HepG2 (cell line): ENCODE data around the gene PAQR5. TPM values are rescaled to one million over a fixed set of nuclear protein-coding genes. Genes with fewer than 3 reads are reported as not detected.

Experiments
- ATAC-seq: fragments of 200-7000 bp; cut with Tn5 transposase; 3 replicates; pipeline ENCODE4 v1.9.1; 2020; ENCODE audit warnings: mild to moderate bottlenecking, moderate library complexity
- BruUV-seq: library from RNA; stranded (reverse); fragments of 400-500 nt; replicated peaks from 2 replicates; lab custom pipeline; 2021; lab: Mats Ljungman, UMichigan
- CTCF ChIA-PET: fragments of 300-600 bp; formaldehyde crosslinking; extraction: SDS; loops from one replicate; lab custom pipeline; 2021; ENCODE audit warnings: low total read pairs, inconsistent platforms, low intra/inter-chr PET ratio; lab: Yijun Ruan, JAX
- POLR2A ChIA-PET: fragments of 350-600 bp; sonication (Branson Sonifier 250); formaldehyde crosslinking; loops from one replicate; lab custom pipeline; 2020; ENCODE audit warnings: antibody characterized with exemption, inconsistent platforms; lab: Yijun Ruan, JAX
- DNase-seq: peaks from one replicate; pipeline ENCODE4 v3.0.0-alpha.2; 2015; ENCODE audit warnings: low spot score
- FAIRE-seq: peaks from 3 replicates; lab custom pipeline; 2011; peaks lifted over from hg19 to GRCh38; lab: Jason Lieb, UNC
- H2AFZ ChIP-seq: one replicate; pipeline ENCODE4 v1.6.1; 2011; ENCODE audit warnings: low read length, inconsistent platforms
- H3K27ac ChIP-seq: fragments of 300-600 bp; 3 replicates; pipeline ENCODE4 v1.8.0; 2011; ENCODE audit warnings: mixed run types, mild to moderate bottlenecking, mixed read lengths, low read length, inconsistent platforms; ENCODE audit not compliant: insufficient read depth; ENCODE audit errors: extremely low read length
- H3K27me3 ChIP-seq, 2 experiments: fragments of 200-600 bp in 1 of 2; 2 replicates in 1 of 2; 3 replicates in 1 of 2; pipeline versions ENCODE4 v1.6.0 to v1.8.0; 2011; ENCODE audit warnings: low read length in 2 of 2, mild to moderate bottlenecking in 2 of 2, moderate library complexity in 2 of 2, inconsistent platforms in 1 of 2; ENCODE audit not compliant: insufficient read depth in 2 of 2, control insufficient read depth in 1 of 2
- H3K36me3 ChIP-seq, 2 experiments: fragments of 200-600 bp in 1 of 2; replicated peaks in 1 of 2; 2 replicates in 1 of 2; 3 replicates in 1 of 2; pipeline versions ENCODE4 v1.5.1 to v1.8.0; 2011; ENCODE audit warnings: low read length in 2 of 2, inconsistent platforms in 1 of 2; ENCODE audit not compliant: insufficient read depth in 2 of 2, control insufficient read depth in 1 of 2
- H3K4me1 ChIP-seq: 2 replicates; pipeline ENCODE4 v1.5.1; 2012; ENCODE audit warnings: low read length, inconsistent platforms; ENCODE audit not compliant: insufficient read depth
- H3K4me2 ChIP-seq: 2 replicates; pipeline ENCODE4 v1.6.0; 2011; ENCODE audit warnings: low read depth, low read length, inconsistent platforms
- H3K4me3 ChIP-seq, 3 experiments: fragments of 200-600 bp in 1 of 3; sonication (generic), shearing (Covaris generic) in 1 of 3; replicated peaks in 1 of 3; 2 replicates each; pipeline ENCODE4 v1.5.1; 2011 to 2016; ENCODE audit warnings: low read length in 3 of 3, inconsistent platforms in 2 of 3, low read depth in 2 of 3, mild to moderate bottlenecking in 2 of 3, control low read depth in 1 of 3, mixed read lengths in 1 of 3; ENCODE audit not compliant: insufficient read depth in 1 of 3
- H3K79me2 ChIP-seq: one replicate; pipeline ENCODE4 v1.6.1; 2011; ENCODE audit warnings: low read length, inconsistent platforms; ENCODE audit not compliant: insufficient read depth
- H3K9ac ChIP-seq: 2 replicates; pipeline ENCODE4 v1.6.0; 2011; ENCODE audit warnings: mild to moderate bottlenecking, low read depth, low read length, inconsistent platforms; ENCODE audit not compliant: insufficient read depth
- H3K9me3 ChIP-seq: 2 replicates; pipeline ENCODE4 v1.5.1; 2012; ENCODE audit warnings: mild to moderate bottlenecking, low read length
- H4K20me1 ChIP-seq: 2 replicates; pipeline ENCODE4 v1.6.0; 2011; ENCODE audit warnings: inconsistent platforms, mild to moderate bottlenecking, low read length, moderate library complexity; ENCODE audit not compliant: insufficient read depth
- JARID2 ChIP-seq: sonication (generic); formaldehyde crosslinking; IDR thresholded peaks from 2 replicates; pipeline ENCODE4 v1.8.1; 2023; ENCODE audit warnings: missing genetic modification reagents, inconsistent platforms; ENCODE audit not compliant: insufficient replicate concordance
- KDM4B ChIP-seq: sonication (generic); formaldehyde crosslinking; IDR thresholded peaks from 2 replicates; pipeline ENCODE4 v1.4.0; 2020; ENCODE audit warnings: missing genetic modification reagents
- KDM6A ChIP-seq: IDR thresholded peaks from 2 replicates; pipeline ENCODE4 v1.6.1; 2016; ENCODE audit warnings: low read depth
- NFE2L2 ChIP-seq: fragments of 150-350 bp; IDR thresholded peaks from 2 replicates; pipeline ENCODE4 v1.6.1; 2014; ENCODE audit warnings: low read length
- RNF2 ChIP-seq: fragments of 450-650 bp; conservative IDR thresholded peaks from 2 replicates; pipeline ENCODE4 v1.6.1; 2016; ENCODE audit warnings: low read depth
- SALL1 ChIP-seq: sonication (generic); formaldehyde crosslinking; IDR thresholded peaks from 2 replicates; pipeline ENCODE4 v1.8.0; 2022; ENCODE audit warnings: mild to moderate bottlenecking, missing genetic modification reagents
- TEAD2 ChIP-seq: sonication (generic); formaldehyde crosslinking; IDR thresholded peaks from 2 replicates; pipeline ENCODE4 v1.9.0; 2021; ENCODE audit warnings: missing genetic modification reagents
- ZFP36 ChIP-seq: fragments of 150-350 bp; IDR thresholded peaks from 2 replicates; pipeline ENCODE4 v1.6.1; 2018; ENCODE audit warnings: borderline replicate concordance, low read length, low read depth; ENCODE audit not compliant: partially characterized antibody
- ZNF296 ChIP-seq: sonication (generic); formaldehyde crosslinking; conservative IDR thresholded peaks from 2 replicates; pipeline ENCODE4 v1.5.0; 2020; ENCODE audit warnings: mild to moderate bottlenecking, missing genetic modification reagents
- ZNF709 ChIP-seq: sonication (generic); formaldehyde crosslinking; IDR thresholded peaks from 2 replicates; pipeline ENCODE4 v1.5.0; 2020; ENCODE audit warnings: mild to moderate bottlenecking, missing genetic modification reagents
- ZNF781 ChIP-seq: sonication (generic); formaldehyde crosslinking; IDR thresholded peaks from 2 replicates; pipeline ENCODE4 v1.5.1; 2020; ENCODE audit warnings: borderline replicate concordance, mild to moderate bottlenecking, missing genetic modification reagents; ENCODE audit errors: not compliant biosample characterization
- WGBS: methylation state at CpG from one replicate; pipeline ENCODE4 v1.1.6; 2017; ENCODE audit warnings: low lambda C conversion rate; 5-methylcytosine and 5-hydroxymethylcytosine counted together
- in situ Hi-C: cut with HindIII; loops from 2 replicates; pipeline ENCODE4 v1.10.0; 2017; ENCODE audit warnings: low pct_unique_long_range_greater_than_20kb; ENCODE audit not compliant: extremely low pct_ligation_motif_present
- intact Hi-C: fragments of 100-400 bp; cut with micrococcal nuclease; formaldehyde crosslinking; loops from one replicate; pipeline ENCODE4 v1.10.0; 2022; ENCODE audit not compliant: unreplicated experiment
- polyA plus RNA-seq, 8 experiments: library from polyadenylated mRNA; depleted of rRNA in 3 of 8; stranded (reverse) in 7 of 8; unstranded in 1 of 8; fragments of >200 nt; fragmentation: Illumina TruSeq in 4 of 8; extraction: Trizol in 4 of 8; gene quantifications; 2 replicates each; pipeline versions ENCODE4 v1.2.1 to v1.2.3, GENCODE V29; 2011 to 2016; ENCODE audit warnings: low read depth in 4 of 8, missing spikeins in 1 of 8, mixed read lengths in 1 of 8; ENCODE audit not compliant: insufficient read depth in 1 of 8
- total RNA-seq, 5 experiments: library from RNA; depleted of rRNA; stranded (reverse); fragments of >200 nt; fragmentation: Illumina TruSeq; extraction: Trizol; gene quantifications; 2 replicates each; pipeline ENCODE4 v1.2.3, GENCODE V29; 2016; ENCODE audit warnings: low read depth in 1 of 5
- TF ChIP-seq, protein P1 (sequence below): sonication (generic); formaldehyde crosslinking; IDR thresholded peaks from 2 replicates; pipeline ENCODE4 v1.5.0; 2020; ENCODE audit warnings: missing genetic modification reagents
- TF ChIP-seq, protein P2 (sequence below): sonication (generic); formaldehyde crosslinking; IDR thresholded peaks from 2 replicates; pipeline ENCODE4 v1.4.0; 2020; ENCODE audit warnings: missing genetic modification reagents

PAQR5 gene
- total and polyA plus RNA-seq, 2 of the 13 experiments (the other 11 are each of a cell fraction or from before 2014, with no cell fraction given) = 0.53 to 1.3 TPM

DNA sequence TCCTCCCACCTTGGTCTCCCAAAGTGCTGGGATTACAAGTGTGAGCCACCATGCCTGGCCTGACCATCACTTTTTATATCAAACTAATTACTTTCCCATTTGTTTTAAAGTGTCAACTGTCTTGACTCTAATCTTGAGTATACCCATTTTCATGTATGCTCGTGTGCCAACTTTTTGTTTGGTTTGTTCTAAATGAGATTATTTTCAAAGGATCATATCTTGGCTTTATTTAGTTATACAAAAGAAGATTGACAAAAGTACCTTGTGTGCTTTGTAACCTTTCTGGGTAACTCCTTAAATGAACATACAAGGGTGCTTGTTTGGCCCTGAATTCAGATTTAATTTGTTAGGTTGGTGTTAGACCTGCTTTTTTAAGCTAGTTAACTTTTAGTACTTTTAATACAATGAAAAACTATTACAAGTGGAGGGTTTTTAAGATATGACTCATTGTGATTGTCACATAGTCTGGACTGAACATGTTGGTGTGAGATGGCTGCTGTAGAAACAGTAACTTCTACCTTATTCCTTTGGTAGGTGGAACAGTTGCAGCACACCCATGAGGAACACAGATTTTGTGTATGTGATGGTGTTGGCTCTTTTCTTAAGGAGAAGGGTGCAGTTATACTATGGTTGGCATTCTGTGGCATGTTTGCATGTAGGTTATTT is 126.2 kb downstream of the PAQR5 start:
- FAIRE-seq = no peak
- no peaks in the 10 kb centered on the region for H3K4me1 ChIP-seq
- H3K79me2 ChIP-seq = no peaks in the 10 kb centered on the region
- H3K27ac ChIP-seq = no peak overlapping the region
- H3K9me3 ChIP-seq = no peaks in the 10 kb centered on the region
- in situ Hi-C loops (no loop called here), intact Hi-C loops (no loop called here)
- no peaks in the 10 kb centered on the region for H4K20me1 ChIP-seq
- H3K36me3 ChIP-seq = peaks cover 10 to 64% of the 10 kb centered on the region in 2 experiments
- no peaks in the 10 kb centered on the region for H3K27me3 ChIP-seq
- H3K9ac ChIP-seq = no peak overlapping the region
- no peak overlapping the region for H3K4me3 ChIP-seq
- no peak for ATAC-seq
- WGBS = 100% methylated on average over 1 of the region's 1 CpG
- no peak overlapping the region for H3K4me2 ChIP-seq
- CTCF ChIA-PET = no interaction called here
- no peak overlapping the region for H2AFZ ChIP-seq
- POLR2A ChIA-PET = no interaction called here
- DNase-seq = no peak
- TF ChIP-seq, protein P1, sequence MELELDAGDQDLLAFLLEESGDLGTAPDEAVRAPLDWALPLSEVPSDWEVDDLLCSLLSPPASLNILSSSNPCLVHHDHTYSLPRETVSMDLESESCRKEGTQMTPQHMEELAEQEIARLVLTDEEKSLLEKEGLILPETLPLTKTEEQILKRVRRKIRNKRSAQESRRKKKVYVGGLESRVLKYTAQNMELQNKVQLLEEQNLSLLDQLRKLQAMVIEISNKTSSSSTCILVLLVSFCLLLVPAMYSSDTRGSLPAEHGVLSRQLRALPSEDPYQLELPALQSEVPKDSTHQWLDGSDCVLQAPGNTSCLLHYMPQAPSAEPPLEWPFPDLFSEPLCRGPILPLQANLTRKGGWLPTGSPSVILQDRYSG (CRISPR knock-in tag) = no peak
- TF ChIP-seq NFE2L2 = no peak
- no peak for TF ChIP-seq ZNF781 (CRISPR knock-in tag)
- no peak for TF ChIP-seq ZNF296 (CRISPR knock-in tag)
- no peak for TF ChIP-seq SALL1
- no peak for TF ChIP-seq RNF2
- TF ChIP-seq TEAD2 (CRISPR knock-in tag) = no peak
- TF ChIP-seq JARID2 = no peak
- TF ChIP-seq ZFP36 = no peak
- no peak for TF ChIP-seq KDM6A (CRISPR knock-in tag)
- no peak for TF ChIP-seq KDM4B (CRISPR knock-in tag)
- no peak for TF ChIP-seq ZNF709 (CRISPR knock-in tag)
- TF ChIP-seq, protein P2, sequence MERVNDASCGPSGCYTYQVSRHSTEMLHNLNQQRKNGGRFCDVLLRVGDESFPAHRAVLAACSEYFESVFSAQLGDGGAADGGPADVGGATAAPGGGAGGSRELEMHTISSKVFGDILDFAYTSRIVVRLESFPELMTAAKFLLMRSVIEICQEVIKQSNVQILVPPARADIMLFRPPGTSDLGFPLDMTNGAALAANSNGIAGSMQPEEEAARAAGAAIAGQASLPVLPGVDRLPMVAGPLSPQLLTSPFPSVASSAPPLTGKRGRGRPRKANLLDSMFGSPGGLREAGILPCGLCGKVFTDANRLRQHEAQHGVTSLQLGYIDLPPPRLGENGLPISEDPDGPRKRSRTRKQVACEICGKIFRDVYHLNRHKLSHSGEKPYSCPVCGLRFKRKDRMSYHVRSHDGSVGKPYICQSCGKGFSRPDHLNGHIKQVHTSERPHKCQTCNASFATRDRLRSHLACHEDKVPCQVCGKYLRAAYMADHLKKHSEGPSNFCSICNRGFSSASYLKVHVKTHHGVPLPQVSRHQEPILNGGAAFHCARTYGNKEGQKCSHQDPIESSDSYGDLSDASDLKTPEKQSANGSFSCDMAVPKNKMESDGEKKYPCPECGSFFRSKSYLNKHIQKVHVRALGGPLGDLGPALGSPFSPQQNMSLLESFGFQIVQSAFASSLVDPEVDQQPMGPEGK (CRISPR knock-in tag) = no peak
- no TSS peak for BruUV-seq
